Endothelial cell of hepatic sinusoid (primary cell): ENCODE results near the gene SEMA4C.

Source experiments
- in situ Hi-C: cut with HindIII; loops from 2 replicates; pipeline ENCODE4 v1.10.0; 2017; ENCODE audit warnings: low sequenced_read_pairs

Gene SEMA4C

DNA sequence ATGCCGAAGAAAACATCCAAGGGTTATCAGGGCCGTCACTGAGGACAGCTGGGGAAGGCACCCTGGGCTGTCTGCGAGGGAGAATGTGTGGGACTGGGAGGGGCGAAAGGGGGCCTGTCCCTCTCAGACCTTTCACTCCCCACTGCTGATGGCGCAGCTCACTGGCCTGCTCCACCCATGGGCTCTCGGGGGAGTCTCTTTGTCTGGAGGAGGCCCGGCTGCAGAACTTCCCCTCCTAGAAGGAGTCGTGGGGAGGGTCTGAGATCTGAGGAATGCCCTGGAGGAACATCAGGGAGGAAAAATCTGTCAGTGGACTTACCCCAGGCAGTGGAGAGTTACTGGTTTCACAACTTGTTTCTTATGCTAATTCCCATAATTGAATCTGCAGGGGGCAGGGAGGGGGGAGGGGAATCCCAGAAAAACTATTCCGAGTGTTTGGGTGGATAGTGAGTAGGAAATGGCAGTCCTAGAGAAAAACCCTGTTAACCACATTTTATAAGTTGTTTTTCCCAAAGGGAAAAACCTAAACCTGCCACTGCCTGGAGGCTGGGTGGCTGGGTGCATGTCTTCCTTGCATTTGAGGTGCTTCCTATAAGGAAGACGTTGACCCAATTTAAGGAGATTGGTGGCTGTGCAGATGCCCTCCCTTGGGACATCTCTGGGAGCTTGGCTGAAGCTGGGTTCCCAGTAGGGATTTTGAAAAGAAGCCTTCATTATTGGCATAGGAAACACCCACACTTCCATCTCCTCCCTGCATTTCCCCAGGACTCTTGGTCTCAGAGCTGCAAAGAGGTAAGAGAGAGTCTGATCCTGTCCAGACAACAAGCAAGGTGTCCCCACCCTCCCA lies 11.7 kb upstream of the SEMA4C start:
- in situ Hi-C loops: no loop called here

DNA sequence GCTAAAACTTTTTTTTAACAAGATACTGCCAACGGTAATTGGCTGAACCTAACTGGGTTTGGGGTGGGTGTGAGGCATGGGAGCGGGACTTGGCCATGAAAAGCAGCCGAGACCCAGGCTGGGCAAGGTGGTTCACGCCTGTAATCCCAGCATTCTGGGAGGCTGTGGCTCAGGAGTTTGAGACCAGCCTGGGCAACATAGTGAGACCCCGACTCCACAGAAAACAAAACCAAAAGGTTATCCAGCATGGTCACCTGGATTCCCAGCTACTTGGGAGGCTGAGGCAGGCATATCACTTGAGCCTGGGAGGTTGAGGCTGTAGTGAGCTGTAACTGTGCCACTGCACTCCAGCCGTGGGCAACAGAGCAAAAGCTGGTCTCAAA lies 11.0 kb upstream of the SEMA4C start:
- in situ Hi-C loops: no loop called here

DNA sequence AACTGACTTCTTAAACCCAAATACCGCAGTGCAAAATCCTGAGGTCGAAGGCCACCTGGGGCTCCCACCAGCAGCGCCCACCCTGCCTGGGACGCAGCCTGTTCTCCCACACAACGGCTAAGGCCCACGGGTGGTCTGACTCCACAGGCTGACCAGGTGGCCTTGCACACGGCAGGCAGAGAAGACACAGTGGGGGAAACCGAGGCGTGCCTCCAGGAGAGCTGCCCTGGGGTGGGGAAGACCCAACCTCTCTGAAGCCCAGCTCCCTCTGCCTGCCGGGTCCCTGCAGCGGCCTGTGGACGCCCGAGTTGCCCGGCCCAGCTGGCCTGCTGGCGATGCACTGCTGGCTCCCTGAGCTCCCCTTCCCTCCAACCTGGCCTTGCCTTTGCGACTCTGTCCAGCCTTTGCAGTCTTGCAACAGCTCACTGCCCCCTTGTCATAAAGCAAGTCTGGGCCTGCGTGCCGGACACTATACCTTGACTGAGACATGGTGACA lies 9.7 kb upstream of the SEMA4C start:
- in situ Hi-C loops: no loop called here

GRCh38 chr2:96878796-96879544 lies 9.1 kb upstream of the SEMA4C start:
- in situ Hi-C loops: no loop called here

GRCh38 chr2:96878171-96878570 lies 8.3 kb upstream of the SEMA4C start:
- in situ Hi-C loops: no loop called here

DNA sequence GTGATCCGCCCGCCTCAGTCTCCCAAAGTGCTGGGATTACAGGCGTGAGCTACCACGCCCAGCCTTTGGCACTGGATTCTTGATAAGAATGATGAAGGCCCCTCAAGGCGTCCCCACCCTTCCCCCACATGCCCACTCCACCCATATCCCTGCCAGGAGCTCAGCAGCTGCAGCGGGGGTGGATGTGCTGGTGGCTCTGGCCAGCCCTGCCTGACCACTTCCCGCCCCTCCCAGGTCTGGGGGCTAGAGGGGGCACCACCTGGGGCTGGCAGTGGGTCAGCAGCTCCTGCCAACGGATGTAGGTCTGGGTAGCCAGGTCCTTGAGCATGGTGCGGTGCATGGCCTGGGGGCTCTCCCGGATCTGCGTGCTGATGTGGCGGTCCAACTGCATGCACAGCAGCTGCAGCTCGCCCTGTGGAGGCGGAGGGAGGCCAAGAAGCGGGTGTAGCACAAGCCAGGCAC lies 7.8 kb upstream of the SEMA4C start:
- in situ Hi-C loops: no loop called here

DNA sequence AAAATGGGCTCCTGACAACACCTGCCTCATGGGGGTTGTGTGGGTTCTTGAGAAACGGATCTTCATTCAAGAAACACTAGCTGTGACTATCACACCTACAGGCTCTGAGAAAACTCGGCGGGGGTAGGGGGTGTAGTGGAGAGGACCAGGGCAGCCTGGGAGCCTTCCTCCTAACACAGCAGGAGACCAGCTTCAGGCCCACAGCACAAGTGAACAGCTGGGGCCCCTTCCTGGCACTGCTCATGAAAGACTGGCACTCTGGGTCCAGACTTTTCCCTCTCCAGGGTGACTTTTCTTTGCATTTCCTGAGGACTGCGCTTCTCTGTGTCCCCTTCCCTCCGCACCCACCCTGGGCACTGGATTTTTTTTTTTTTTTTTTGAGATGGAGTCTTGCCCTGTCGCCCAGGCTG lies 7.2 kb upstream of the SEMA4C start:
- in situ Hi-C loops: no loop called here

DNA sequence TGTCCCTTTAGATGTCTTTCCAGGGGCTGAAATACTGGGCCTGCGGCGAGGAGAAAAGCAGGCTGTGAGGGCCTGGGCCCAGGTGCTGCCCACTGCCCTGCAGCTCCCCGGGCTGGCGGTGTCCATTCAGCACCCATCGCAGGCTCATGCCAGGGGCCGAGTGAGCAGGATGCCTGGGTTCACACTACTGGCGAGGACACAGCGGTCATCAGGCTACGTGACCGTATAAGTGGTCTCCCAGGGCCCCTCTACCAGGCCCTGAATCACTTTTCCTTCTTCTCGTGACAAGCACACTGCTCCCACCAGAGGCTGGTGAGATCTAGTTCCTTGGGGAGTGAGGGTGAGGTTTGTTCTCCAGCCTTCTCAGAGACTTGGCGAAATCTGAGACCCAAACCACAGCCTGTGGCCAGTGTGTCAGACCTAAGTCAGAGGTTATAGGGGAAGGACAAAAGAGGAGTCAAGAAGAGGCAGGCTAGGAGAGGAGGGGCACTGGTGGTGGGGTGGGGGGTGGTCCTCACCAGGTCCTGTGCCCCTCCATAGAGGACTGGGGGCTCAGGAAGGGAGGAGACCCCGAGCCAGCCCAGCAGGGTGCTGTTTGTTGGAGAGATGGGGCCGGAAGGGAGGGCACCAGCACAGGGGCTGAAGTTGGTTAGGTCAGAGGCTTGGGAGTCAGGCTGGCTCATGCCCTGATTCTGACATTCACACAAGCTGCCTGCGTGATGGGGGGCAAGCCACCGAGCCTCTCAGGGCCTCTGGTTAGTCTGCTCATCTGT lies 6.6 kb upstream of the SEMA4C start:
- in situ Hi-C loops: no loop called here

DNA sequence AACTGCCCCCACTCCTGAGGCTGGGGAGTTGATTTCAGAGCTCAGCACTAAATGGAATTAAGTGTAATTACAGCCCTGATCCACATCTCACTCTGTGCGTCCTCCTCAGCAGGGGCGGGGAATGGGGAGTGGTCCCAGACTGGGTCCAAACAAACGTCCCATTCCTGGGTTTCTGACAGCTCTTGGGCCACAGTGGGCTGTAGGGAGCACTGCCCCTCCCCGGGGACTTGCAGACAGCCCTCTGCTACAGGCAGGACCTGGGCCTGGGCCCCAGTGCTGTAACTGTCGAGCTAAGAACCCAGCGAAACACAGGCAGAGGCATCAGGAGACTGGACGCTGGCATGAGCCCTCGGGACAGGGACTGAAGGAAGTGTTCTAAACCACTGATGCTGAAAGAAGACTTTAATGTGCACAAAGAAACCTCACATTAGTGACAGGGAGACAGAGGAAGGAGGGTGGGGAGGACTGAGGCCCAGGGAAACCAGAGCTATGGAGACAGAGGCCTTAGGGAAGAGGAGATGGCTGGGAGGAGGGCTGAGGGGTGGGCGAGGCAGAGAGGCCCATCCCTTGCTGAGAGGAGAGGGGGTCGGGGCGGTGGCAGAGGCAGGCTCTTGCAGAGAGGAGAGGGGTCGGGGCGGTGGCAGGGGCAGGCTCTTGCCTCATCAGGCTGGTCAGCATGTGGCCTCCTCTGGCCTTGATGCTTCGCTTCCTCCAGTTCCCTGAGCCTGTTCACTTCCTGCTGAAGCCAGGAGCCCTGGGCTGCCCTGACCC lies 5.8 kb upstream of the SEMA4C start:
- in situ Hi-C loops: no loop called here

- in situ Hi-C loops: no loop called here
Measured at GRCh38 chr2:96874198-96874831, 4.4 kb upstream of the SEMA4C start.

- in situ Hi-C loops: no loop called here
Measured at GRCh38 chr2:96873651-96874096, 3.8 kb upstream of the SEMA4C start.

DNA sequence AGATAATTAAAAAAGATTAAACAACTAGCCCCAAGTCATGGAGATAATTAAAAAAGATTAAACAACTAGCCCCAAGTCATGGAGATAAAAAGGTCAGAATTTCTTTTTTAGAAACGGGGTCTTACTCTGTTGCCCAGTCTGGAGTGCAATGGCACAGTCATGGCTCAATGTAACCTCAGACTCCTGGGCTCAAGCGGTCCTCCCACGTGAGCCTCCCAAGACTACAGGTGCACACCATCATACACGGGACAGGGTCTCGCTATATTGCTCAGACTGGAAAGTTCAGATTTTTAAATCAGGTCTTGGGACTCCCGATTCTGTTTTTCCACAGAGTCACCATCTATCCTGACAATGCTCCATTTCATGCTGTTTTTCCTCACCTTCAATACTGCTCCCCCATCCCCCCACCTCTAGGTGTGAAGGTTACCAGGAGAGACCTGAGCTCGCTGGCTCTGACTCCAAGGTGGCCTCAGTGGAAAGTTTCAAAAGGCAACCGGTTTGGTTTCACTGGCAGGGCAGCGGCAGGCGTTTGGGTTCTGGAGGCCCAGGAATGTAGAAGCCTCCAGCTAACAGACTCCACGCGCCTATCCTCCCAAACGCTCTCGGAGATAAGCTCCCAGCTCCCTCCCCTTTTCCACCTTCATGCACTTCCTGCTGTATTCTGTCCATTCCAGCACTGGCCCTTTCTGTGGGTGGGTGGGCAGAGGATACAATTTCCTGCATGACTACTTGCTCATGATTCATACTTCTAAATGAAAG lies 2.9 kb upstream of the SEMA4C start:
- in situ Hi-C loops: no loop called here

DNA sequence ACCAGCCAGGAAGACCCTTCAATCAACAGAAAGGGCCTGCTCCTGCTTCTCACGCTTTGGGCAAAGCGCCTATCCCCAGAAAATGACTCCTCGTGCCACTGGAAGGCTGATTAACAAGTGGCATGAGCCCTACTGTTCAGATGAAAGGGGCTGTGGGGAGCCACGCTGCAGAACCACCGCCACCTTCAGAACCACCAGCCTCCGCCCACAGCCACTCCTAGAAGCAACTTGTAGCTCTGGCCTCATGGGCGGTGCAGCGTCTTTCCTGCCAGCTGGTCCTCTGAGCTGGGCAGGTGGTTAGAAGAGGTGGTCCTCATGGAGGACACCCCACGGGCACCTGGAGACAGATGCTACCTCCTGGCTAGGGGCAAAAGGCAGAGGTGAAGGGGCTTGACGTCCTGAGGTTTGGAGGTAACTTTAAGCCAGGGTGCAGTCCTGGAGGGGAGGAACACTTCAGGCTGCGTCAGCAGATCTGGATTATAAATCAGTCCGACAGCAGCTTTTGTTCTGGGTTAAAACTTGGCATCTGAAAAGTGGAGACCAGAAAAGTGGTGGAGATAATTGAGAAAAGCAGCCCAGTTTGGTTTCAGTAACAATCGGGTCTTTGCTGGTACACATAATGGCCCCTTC lies 861 bp upstream of the SEMA4C start:
- in situ Hi-C loops: no loop called here

DNA sequence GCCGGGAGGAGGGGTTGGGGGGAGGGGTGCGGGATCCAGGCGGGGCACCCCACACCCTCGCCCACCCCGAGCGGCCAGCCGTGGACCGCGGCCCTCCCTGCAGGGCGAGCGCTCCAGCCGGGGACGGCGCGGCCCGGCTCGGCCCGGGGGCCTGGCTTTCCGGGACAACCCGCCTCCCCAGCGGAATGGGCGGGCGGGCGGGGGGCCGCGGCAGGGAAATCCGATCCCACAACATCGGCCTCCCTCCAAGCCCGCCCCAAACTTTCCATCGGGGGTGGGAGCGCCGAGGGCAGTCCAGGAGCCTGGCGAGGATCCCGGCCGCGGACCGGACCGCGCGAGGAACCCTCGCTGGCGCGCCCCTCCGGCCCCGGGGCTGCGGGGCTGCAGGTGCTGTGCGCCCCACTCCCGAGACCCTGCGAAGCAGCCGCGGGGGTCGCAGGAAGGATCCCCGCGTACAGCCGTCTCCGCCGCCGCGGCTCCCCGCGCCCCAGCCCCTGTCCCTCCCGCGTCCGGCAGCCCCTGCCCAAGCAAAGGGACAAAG lies 529 bp downstream of the SEMA4C start:
- in situ Hi-C loops: no loop called here

GRCh38 chr2:96868555-96869280 lies 1.2 kb downstream of the SEMA4C start:
- in situ Hi-C loops: no loop called here

GRCh38 chr2:96867756-96868554 lies 1.9 kb downstream of the SEMA4C start:
- in situ Hi-C loops: no loop called here
